Natural killer cell (primary cell): ENCODE data around the gene FGD4. TPM values are rescaled to one million over a fixed set of nuclear protein-coding genes. Genes with fewer than 3 reads are reported as not detected.

Source experiments
- ATAC-seq, 3 donors: fragments of 150-1000 bp in 2 of 3; fragments of 200-7000 bp in 1 of 3; cut with Tn5 transposase; 1 replicate in 1 of 3; 2 replicates in 2 of 3; pipeline ENCODE4 v1.10.0; 2021; ENCODE audit warnings: mild to moderate bottlenecking in 2 of 3, moderate library complexity in 2 of 3
- DNase-seq, 2 donors: peaks; one replicate each; pipeline versions ENCODE4 v3.0.0 to v3.0.0-alpha.2; 2013 to 2021; ENCODE audit warnings: mixed read lengths in 1 of 2
- H3K27ac ChIP-seq: one replicate; pipeline ENCODE4 v1.5.1; 2013; ENCODE audit warnings: mild to moderate bottlenecking, low read length
- H3K27me3 ChIP-seq: one replicate; pipeline ENCODE4 v1.6.1; 2013; ENCODE audit warnings: low read length; ENCODE audit not compliant: control insufficient read depth, insufficient read depth
- H3K36me3 ChIP-seq: one replicate; pipeline ENCODE4 v1.6.1; 2013; ENCODE audit warnings: low read length; ENCODE audit not compliant: control insufficient read depth, insufficient read depth
- H3K4me1 ChIP-seq: one replicate; pipeline ENCODE4 v1.6.1; 2013; ENCODE audit warnings: low read length; ENCODE audit not compliant: control insufficient read depth, insufficient read depth
- H3K4me3 ChIP-seq: one replicate; pipeline ENCODE4 v1.5.1; 2013; ENCODE audit warnings: low read length
- H3K9me3 ChIP-seq: one replicate; pipeline ENCODE4 v1.6.1; 2013; ENCODE audit warnings: low read length; ENCODE audit not compliant: control insufficient read depth, insufficient read depth
- H3K27ac Mint-ChIP-seq, 2 donors: one replicate each; pipeline ENCODE4 v1.8.0; 2022; ENCODE audit warnings: mild to moderate bottlenecking in 2 of 2, mixed read lengths in 2 of 2, moderate library complexity in 1 of 2
- H3K27me3 Mint-ChIP-seq, 2 donors: one replicate each; pipeline ENCODE4 v1.8.0; 2022; ENCODE audit warnings: low read depth in 2 of 2, mixed read lengths in 2 of 2
- H3K36me3 Mint-ChIP-seq: one replicate; pipeline ENCODE4 v1.8.0; 2022; ENCODE audit warnings: mixed read lengths
- H3K4me1 Mint-ChIP-seq, 2 donors: one replicate each; pipeline ENCODE4 v1.8.0; 2022; ENCODE audit warnings: mixed read lengths in 2 of 2
- H3K4me3 Mint-ChIP-seq: one replicate; pipeline ENCODE4 v1.8.0; 2022; ENCODE audit warnings: mild to moderate bottlenecking, moderate library complexity, mixed read lengths
- H3K9me3 Mint-ChIP-seq, 2 donors: one replicate each; pipeline ENCODE4 v1.8.0; 2022; ENCODE audit warnings: mixed read lengths in 2 of 2
- CTCF ChIP-seq: fragments of 200-600 bp; IDR thresholded peaks from one replicate; pipeline ENCODE4 v1.8.0; 2022; ENCODE audit warnings: antibody characterized with exemption
- WGBS: methylation state at CpG from one replicate; pipeline ENCODE4 v1.1.7; 2013; ENCODE audit warnings: missing lambda C conversion rate; ENCODE audit not compliant: insufficient coverage; 5-methylcytosine and 5-hydroxymethylcytosine counted together
- intact Hi-C: fragments of 100-400 bp; cut with micrococcal nuclease; formaldehyde crosslinking; loops from one replicate; pipeline ENCODE4 v1.14.2; 2022
- total RNA-seq, 4 donors: library from RNA; stranded (reverse); fragments of 120-200 nt in 1 of 4; gene quantifications; one replicate each; pipeline versions ENCODE4 v1.2.3 to v1.2.4, GENCODE V29; 2013 to 2022

FGD4 gene
- total RNA-seq, 3 donors from 2014 or later (not counting 1 experiment from before 2014, with no cell fraction given): 0.68 to 3.5 (median 2.1) TPM

- intact Hi-C loops: no loop called here
- Mint-ChIP-seq H3K36me3 (no peaks in the 10 kb centered on the region), H3K27ac (peak overlapping the region; percentile 80 to 86), H3K4me3 (no peak overlapping the region), H3K4me1 (peaks cover 25 to 30% of the 10 kb centered on the region in 2 donors), H3K9me3 (peaks cover 0 to 3% of the 10 kb centered on the region in 2 donors), H3K27me3 (no peaks in the 10 kb centered on the region)
- Histone ChIP-seq H3K4me3 (no peak overlapping the region), H3K9me3 (no peaks in the 10 kb centered on the region), H3K36me3 (no peaks in the 10 kb centered on the region), H3K27me3 (no peaks in the 10 kb centered on the region), H3K4me1 (peaks cover 19% of the 10 kb centered on the region), H3K27ac (no peak overlapping the region)
- WGBS: 91% methylated on average over 3 of the region's 4 CpGs
- DNase-seq (no peak), ATAC-seq (no peak)
- no peak for TF ChIP-seq CTCF
These were observed 188.5 kb downstream of the FGD4 start for GRCh38 chr12:32587581-32588495.

GRCh38 chr12:32588604-32589003, 189.2 kb downstream of the FGD4 start:
- H3K4me1 ChIP-seq: peaks cover 19% of the 10 kb centered on the region
- peak overlapping the region; percentile 8 for H3K27ac ChIP-seq
- ATAC-seq (no peak), DNase-seq (no peak)
- H3K9me3 Mint-ChIP-seq: peaks cover 0 to 3% of the 10 kb centered on the region in 2 donors
- WGBS: 81% methylated on average over 3 of the region's 3 CpGs
- H3K4me3 ChIP-seq: no peak overlapping the region
- no peak for TF ChIP-seq CTCF
- peak overlapping the region; percentile 80 to 86 for H3K27ac Mint-ChIP-seq
- no peaks in the 10 kb centered on the region for H3K9me3 ChIP-seq
- no peaks in the 10 kb centered on the region for H3K36me3 ChIP-seq
- no peaks in the 10 kb centered on the region for H3K27me3 Mint-ChIP-seq
- no peak overlapping the region for H3K4me3 Mint-ChIP-seq
- intact Hi-C loops: no loop called here
- peaks cover 25 to 30% of the 10 kb centered on the region in 2 donors for H3K4me1 Mint-ChIP-seq
- H3K36me3 Mint-ChIP-seq: no peaks in the 10 kb centered on the region
- no peaks in the 10 kb centered on the region for H3K27me3 ChIP-seq

- no peaks in the 10 kb centered on the region for H3K9me3 ChIP-seq
- Mint-ChIP-seq H3K27me3 (no peaks in the 10 kb centered on the region), H3K36me3 (no peaks in the 10 kb centered on the region), H3K27ac (peak overlapping the region; percentile 80 to 86), H3K9me3 (peaks cover 0 to 3% of the 10 kb centered on the region in 2 donors), H3K4me3 (peak overlapping the region; percentile 68), H3K4me1 (peaks cover 25 to 30% of the 10 kb centered on the region in 2 donors)
- peak; percentile 44 to 77 (median 68) for ATAC-seq
- WGBS: 5% methylated on average over 3 of the region's 4 CpGs
- peak in 1 of 2 donors; percentile 26 for DNase-seq
- H3K4me1 ChIP-seq: peaks cover 19% of the 10 kb centered on the region
- TF ChIP-seq CTCF: no peak
- H3K4me3 ChIP-seq: no peak overlapping the region
- intact Hi-C loops: no loop called here
- peak overlapping the region; percentile 8 for H3K27ac ChIP-seq
- no peaks in the 10 kb centered on the region for H3K36me3 ChIP-seq
- H3K27me3 ChIP-seq: no peaks in the 10 kb centered on the region
These were observed 190.0 kb downstream of the FGD4 start for GRCh38 chr12:32589165-32589865.
